Glomerular endothelial cell (primary cell): ENCODE data around the gene ZNF263. TPM values are rescaled to one million over a fixed set of nuclear protein-coding genes. Genes with fewer than 3 reads are reported as not detected.
"Not testable (repeated sequence)": the region's sequence is repeated elsewhere in the genome, so short reads cannot be mapped to it uniquely, and the experiment has no call there.

Experiments
- DNase-seq: peaks from one replicate; pipeline ENCODE4 v3.0.0-alpha.2; 2011; ENCODE audit warnings: low read depth, low spot score; ENCODE audit errors: extremely low read depth
- total RNA-seq: library from RNA; depleted of rRNA; stranded (reverse); fragments of >200 nt; gene quantifications from 2 replicates; pipeline ENCODE4 v1.2.3, GENCODE V29; 2015

Gene ZNF263
- total RNA-seq, 1 donor from 2014 or later = 30.2 TPM

DNA sequence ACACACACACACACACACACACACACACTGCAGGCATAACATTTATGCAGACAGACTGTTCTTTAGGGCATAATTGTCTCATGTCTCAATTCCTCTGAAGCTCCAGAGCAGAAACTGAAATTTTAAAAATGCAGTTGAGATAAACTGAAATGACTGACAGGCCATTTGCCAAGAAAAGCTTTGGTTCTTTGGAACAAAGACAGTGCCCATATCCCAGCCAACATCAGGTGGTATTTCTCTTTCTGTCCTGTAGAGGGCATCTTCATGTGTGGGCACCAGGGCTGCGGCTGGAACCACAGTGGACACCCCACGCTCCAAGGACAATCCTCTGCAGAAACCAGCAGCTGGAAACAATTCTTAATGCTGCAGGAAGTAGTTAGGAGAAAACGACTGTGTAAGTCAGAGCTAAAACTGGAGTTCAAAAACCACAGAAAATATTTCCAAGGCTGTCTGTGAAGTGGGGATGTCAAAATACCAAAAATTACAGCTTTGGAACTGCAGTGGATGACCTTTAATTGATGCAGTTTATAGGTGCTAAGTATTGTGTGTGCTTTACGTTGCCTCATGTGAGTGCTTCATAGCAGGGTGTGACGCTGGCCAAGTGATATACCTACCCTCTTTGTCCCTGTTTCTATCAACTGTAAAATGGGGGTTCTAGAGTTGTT is 16.3 kb upstream of the ZNF263 start:
- no peak for DNase-seq

DNA sequence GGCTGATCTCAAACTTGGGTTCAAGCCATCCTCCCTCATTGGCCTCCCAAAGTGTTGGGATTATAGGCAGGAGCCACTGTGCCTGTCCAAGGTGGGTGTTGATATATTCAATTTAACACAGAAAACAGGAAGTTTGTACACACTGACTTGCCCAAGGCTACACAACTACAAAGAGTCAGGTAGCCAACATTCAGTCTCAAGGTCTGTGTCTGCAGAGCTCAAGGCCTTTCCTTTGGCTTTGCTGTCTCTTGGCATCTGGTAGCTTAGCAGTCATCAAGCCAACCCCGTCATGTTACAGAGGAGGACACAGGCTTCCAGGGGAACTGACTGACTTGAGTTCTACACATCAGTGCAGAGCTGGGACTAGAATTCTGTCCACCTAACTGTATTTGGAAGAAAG is 15.0 kb upstream of the ZNF263 start:
- no peak for DNase-seq

DNA sequence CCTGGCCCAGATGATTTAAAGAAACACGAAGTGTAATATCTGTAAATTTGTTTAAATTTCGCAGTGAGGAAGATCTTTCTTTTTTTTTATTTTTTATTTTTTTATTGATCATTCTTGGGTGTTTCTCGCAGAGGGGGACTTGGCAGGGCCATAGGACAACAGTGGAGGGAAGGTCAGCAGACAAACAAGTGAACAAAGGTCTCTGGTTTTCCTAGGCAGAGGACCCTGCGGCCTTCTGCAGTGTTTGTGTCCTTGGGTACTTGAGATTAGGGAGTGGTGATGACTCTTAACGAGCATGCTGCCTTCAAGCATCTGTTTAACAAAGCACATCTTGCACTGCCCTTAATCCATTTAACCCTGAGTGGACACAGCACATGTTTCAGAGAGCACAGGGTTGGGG is 12.6 kb upstream of the ZNF263 start:
- not testable (repeated sequence) for DNase-seq

DNA sequence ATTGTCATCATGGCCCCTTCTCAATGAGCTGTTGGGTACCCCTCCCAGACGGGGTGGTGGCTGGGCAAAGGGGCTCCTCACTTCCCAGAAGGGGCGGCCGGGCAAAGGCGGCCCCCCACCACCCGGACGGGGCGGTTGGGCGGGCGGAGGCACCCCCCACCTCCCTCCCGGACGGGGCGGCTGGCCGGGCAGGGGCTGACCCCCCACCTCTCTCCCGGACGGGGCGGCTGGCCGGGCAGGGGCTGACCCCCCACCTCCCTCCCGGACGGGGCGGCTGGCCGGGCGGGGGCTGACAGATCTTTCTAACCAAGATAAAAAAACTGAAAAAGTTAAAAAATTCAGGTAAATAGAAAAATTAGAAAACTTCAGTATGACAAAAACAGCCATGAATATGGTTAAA is 12.0 kb upstream of the ZNF263 start:
- not testable (repeated sequence) for DNase-seq

- no peak for DNase-seq
These were observed 8.8 kb upstream of the ZNF263 start for GRCh38 chr16:3274490-3274889.

- no peak for DNase-seq
These were observed 8.3 kb upstream of the ZNF263 start for GRCh38 chr16:3274947-3275346.

- DNase-seq = no peak
These were observed 6.6 kb upstream of the ZNF263 start for GRCh38 chr16:3276679-3277078.

DNA sequence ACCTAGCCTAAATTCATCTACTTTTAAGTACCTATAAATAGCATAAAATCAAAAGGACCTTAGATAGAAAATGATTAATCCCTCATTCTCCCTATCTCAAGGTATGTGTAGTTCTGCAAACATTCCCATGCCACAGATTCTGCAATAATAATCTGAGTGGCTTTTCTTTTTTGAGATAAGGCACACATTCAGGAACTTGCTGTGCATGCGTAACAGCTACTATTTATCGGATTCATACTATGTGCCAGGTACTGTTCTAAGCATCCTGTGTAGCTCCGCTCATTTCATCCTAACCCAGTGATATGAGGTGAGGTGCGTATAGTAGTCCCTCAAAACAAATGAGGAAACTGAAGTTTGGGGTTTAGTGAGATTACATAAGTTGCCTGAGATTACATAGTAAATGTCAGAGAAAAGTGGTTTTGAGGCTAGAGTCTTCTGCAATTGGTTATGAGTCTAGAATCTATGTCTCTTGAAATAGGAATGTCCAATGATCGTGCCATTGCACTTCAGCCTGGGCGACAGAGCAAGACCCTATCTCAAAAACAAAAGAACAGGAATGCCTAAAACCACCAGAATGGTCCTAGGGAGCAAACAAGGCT is 2.0 kb upstream of the ZNF263 start:
- DNase-seq = no peak

DNA sequence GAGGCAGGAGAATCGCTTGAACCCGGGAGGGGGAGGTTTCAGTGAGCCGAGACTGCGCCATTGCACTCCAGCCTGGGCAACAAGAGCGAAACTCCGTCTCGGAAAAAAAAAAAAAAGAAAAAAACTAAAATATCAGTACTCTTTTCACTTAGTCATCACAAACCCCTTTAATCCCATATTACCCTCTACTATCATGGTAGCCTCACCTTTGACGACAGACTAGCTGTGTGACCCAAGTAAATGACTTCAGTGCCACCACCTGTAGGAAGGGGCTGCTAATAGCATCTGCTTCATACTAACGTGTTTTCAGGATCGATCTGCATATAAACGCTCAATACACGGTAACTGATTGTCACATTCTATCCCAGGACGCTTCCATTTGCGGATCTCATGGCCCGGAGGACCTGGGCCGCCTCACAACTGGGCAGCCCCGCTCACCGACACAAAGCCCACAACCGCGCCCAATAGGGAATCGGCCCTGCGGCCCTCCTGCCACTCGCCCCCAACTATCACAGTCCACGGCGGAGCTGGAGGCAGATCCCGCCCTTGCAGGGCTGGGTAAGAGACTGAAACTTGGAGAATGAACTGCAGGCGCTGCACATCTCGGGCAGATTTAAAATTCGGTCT is 1.1 kb upstream of the ZNF263 start:
- no peak for DNase-seq

DNA sequence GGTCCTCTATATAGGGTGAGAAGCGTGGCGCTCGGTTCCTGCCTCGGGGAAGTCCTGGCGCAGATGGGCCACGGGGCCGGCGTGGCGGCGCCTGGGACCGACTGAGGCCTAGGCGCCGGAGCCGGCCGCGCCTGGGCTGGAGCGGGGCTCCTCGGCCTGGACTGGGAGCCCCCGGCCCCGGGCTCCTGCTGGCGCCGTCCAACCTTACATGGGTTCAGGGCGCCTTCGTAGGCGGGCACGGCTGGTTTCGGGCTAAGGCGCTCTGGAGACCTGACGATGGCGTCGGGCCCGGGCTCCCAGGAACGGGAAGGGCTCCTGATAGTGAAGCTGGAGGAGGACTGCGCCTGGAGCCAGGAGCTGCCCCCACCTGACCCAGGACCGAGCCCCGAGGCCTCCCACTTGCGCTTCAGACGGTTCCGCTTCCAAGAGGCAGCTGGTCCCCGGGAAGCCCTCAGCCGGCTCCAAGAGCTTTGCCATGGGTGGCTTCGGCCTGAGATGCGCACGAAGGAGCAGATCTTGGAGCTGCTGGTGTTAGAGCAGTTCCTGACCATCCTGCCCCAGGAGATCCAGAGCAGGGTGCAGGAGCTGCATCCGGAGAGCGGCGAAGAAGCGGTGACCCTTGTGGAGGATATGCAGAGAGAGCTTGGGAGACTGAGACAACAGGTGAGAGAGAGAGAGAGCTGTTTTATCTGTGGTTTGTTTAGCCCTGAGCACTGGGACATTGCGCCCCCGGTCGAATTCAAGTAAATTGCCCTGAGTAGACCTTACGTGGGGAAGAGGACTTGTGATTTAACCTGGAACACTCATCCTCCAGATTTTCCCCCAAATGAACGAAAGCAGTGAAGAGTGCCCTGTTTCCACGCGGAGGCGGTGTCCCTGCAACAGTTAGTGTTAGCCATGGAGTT is 504 bp downstream of the ZNF263 start:
- no peak for DNase-seq

- DNase-seq = no peak
These were observed 1.8 kb downstream of the ZNF263 start for GRCh38 chr16:3285131-3285530.

DNA sequence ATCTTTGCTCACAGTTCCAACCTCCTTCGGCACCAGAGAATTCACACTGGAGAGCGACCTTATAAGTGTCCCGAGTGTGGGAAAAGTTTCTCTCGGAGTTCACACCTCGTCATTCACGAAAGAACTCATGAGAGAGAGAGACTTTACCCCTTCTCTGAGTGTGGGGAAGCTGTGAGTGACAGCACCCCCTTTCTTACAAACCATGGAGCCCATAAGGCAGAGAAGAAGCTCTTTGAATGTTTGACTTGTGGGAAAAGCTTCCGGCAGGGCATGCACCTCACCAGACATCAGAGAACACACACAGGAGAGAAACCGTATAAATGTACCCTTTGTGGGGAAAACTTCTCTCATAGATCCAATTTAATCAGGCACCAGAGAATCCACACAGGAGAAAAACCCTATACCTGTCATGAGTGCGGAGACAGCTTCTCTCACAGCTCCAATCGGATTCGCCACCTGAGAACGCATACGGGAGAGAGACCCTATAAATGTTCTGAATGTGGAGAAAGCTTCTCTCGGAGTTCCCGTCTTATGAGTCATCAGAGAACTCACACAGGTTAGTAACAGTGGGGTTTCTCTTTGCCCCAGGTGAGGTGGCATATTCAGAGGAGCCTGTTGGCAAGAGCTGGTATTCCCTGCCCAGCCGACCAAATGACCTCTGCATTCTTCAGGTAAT is 6.8 kb downstream of the ZNF263 start:
- no peak for DNase-seq

- no peak for DNase-seq
These were observed 9.3 kb downstream of the ZNF263 start for GRCh38 chr16:3292604-3293003.

DNA sequence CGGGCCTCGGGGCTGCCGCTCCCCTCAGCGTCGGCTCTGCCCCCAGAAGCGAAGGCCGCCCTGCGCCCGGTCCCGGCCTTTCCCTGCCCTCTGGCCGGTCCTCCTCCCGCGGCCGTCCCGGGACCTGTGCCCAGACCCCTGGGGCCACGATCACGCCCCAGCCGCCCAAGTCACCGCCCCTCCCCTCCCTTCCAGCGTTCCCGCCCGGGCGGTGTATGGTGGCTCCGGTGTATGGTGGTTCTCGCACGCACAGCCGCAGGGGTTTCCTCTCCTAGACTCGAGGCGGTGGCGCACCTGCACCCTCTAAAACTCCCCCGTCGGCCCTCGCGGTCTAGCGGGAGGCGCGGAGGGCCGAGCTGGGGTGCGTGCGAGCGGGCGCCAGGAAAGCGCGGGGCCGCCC is 11.9 kb downstream of the ZNF263 start:
- no peak for DNase-seq

GRCh38 chr16:3295783-3296182 is 12.5 kb downstream of the ZNF263 start:
- DNase-seq = no peak

DNA sequence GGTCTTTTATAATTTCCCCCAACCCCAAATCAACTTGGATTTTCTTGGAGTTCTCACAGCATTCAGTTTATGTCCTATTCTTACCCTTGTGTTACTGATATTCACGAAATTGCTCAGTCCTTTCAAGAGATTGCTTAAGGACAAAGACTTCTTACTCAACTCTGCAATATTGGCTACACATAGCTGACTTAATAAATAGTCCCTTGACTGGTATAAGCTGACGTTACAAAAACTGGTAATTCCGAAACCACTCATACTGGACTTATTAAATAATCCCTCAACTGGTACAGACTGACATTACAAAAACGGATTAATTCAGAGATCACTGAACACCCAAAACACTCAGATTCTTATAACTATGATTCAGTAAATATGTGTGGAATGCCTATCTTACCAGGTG is 21.1 kb downstream of the ZNF263 start:
- no peak for DNase-seq

GRCh38 chr16:3305109-3306068 is 22.1 kb downstream of the ZNF263 start, which contains the start of the genes TIGD7 and ZNF75A:
TSS of gene TIGD7 (minus strand) at chr16:3305430. CDS start at chr16:3300614, 4,816 bp downstream.
TSS of gene ZNF75A (plus strand) at chr16:3305497. CDS start at chr16:3308429, 2,932 bp downstream.
- DNase-seq = no peak

DNA sequence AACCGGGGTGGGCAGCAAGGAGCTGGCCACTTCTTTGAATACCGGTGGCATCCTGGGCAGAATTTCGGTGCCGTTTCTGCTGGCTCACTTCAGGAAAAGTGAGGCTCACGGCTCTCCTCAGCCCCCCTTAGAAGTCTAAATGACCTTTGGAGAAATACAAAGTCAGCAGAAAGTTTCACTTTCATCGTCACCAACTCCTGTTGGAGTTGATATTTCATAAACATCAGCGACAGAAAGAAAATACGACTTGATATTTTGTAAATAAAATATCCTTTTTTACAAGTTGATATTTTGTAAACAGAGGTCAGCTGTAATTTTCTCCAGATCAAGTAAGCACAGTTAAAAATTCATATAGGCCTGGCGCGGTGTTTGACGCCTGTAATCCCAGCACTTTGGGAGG is 22.8 kb downstream of the ZNF263 start:
- DNase-seq = no peak

- DNase-seq = no peak
These were observed 28.2 kb downstream of the ZNF263 start for GRCh38 chr16:3311496-3311895.
